Fibroblast of villous mesenchyme (primary cell): ENCODE data around the gene RAB7B. TPM values are rescaled to one million over a fixed set of nuclear protein-coding genes. Genes with fewer than 3 reads are reported as not detected.
A peak's percentile ranks its signal among the peaks of the same experiment; 100 is the strongest.

Experiments used
- DNase-seq: peaks from one replicate; pipeline ENCODE4 v3.0.0-alpha.2; 2010; ENCODE audit warnings: low read depth
- H3K4me3 ChIP-seq: 2 replicates; pipeline ENCODE4 v1.5.1; 2011; ENCODE audit warnings: low read depth, mild to moderate bottlenecking, low read length
- total RNA-seq: library from RNA; depleted of rRNA; stranded (reverse); fragments of >200 nt; gene quantifications from 2 replicates; pipeline ENCODE4 v1.2.3, GENCODE V29; 2012
- TF ChIP-seq, protein P1 (sequence below): IDR thresholded peaks from 2 replicates; pipeline ENCODE4 v1.5.1; 2012; ENCODE audit warnings: low read depth, mild to moderate bottlenecking, low read length; ENCODE audit not compliant: insufficient read depth

RAB7B gene
- total RNA-seq, 1 donor = 5.2 TPM

DNA sequence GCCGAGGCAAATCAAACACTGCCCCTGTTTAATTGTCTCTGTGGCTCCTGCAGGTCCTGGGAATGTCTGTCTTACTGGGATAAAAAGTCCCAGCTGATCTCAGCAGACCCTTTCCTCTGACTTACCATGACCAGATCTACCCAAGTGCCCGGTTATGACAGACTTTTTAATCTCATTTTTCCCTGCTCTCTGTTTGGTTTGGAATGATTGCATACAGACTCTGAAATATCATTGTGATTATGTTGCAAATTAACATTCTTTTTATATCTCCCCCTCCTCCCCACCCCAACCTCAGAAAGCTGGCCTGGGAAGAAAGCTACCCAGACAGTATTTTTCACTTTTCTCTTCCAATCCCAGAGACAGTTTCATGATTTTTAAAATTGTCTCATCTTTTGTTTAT, 16.3 kb downstream of the RAB7B start:
- TF ChIP-seq, protein P1, sequence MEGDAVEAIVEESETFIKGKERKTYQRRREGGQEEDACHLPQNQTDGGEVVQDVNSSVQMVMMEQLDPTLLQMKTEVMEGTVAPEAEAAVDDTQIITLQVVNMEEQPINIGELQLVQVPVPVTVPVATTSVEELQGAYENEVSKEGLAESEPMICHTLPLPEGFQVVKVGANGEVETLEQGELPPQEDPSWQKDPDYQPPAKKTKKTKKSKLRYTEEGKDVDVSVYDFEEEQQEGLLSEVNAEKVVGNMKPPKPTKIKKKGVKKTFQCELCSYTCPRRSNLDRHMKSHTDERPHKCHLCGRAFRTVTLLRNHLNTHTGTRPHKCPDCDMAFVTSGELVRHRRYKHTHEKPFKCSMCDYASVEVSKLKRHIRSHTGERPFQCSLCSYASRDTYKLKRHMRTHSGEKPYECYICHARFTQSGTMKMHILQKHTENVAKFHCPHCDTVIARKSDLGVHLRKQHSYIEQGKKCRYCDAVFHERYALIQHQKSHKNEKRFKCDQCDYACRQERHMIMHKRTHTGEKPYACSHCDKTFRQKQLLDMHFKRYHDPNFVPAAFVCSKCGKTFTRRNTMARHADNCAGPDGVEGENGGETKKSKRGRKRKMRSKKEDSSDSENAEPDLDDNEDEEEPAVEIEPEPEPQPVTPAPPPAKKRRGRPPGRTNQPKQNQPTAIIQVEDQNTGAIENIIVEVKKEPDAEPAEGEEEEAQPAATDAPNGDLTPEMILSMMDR = no peak
- DNase-seq = no peak
- H3K4me3 ChIP-seq = no peak overlapping the region

DNA sequence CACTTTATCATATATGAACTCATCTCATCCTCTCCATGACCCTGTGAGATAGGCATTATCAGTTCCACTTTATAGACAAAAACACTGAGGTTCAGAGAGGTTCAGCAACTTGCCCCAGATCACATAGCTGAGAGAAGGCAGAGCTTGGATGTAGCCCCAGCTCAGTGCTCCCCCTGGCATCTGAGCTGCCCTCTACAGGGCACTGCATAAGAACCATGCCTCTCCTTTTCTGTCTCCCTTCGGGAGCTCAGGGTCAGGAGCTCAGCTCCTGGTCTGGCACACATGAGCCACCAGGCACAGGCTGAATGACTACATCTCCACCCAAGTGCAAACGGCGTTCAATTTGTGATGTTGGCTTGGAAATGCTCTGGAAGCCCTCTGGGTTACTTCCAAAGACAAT, 16.9 kb downstream of the RAB7B start:
- DNase-seq = no peak
- TF ChIP-seq, protein P1 = no peak
- H3K4me3 ChIP-seq = no peak overlapping the region

DNA sequence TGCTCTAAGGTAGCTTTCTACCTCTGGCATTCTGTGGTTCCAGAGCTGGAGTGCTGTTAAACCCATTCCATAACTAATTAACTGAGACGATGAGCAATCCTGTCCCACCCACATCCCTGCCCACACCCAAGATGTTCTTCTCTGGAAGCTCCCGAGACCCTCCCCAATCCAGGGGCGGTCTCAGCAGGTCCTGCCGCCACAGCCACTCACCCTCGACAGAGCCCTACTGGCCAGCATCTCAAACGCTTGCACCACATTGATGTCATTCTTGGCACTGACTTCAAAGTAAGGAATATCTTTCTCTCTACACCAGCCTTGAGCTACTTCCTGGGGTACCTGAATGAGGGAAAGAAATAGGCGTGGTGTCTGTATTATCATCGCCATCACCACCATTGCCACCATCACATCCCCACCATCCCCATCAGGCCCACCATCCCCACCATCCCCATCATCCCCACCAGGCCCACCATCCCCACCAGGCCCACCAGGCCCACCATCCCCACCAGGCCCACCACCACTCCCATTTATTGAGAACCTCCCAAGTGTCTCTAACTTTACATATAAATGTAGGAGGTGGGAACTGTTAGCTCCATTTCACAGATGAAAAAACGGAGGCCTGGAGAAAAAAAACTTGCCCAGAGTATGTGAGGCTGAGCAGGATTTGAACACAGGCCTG, 17.7 kb downstream of the RAB7B start:
- H3K4me3 ChIP-seq = no peak overlapping the region
- no peak for DNase-seq
- TF ChIP-seq, protein P1 = no peak

DNA sequence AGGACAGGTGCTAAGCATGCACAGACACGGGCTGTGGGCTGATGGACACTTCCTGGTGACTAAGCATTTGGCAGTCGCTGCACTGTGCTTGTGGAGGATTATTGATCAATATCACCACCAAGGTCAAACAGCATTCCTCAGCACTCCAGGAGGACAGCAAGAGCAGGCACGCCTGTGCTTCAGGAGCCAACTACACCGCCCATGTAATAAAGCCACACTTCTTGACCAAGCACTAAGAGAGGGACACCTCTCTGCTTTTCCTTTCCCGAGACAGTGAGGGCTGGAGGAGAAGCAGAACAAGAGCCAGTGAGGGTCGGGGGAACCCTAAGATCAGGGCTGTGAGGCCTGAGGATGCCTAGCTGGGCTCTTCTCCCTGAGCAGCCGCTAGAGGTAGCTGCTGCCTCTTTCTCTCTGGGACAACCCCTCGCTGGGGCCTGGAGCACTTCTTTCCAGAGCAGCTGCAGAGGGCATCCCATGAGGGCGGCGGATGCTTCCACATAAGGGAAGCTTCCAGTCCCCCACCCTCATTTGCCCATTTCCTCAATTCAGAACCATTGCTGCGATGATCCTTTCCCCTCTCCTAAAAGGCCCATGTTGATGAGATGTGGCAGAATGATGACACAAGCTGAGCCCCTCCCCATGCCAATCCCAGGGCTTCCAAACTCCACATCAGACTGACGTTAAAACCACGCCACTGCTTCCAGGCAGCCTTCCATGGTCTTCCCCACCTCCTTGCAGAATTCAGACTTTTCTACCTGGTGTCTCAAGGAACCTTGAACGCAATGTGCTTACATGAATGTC, 19.1 kb downstream of the RAB7B start:
- H3K4me3 ChIP-seq = no peak overlapping the region
- TF ChIP-seq, protein P1 = peak; percentile 92
- DNase-seq = peak; percentile 53

DNA sequence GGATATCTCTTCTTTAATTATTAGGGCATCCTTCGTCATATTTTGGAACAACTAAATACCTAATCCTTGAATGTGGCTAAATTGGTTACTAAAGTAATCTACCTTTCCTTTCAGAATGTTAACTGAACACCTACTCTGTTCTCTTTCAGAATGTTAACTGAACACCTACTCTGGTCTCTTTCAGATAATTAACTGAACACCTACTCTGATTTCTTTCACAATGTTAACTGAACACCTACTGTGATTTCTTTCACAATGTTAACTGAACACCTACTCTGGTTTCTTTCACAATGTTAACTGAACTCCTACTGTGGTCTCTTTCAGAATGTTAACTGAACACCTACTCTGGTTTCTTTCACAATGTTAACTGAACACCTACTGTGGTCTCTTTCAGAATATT, 21.9 kb downstream of the RAB7B start:
- H3K4me3 ChIP-seq = no peak overlapping the region
- DNase-seq = no peak
- TF ChIP-seq, protein P1 = no peak

DNA sequence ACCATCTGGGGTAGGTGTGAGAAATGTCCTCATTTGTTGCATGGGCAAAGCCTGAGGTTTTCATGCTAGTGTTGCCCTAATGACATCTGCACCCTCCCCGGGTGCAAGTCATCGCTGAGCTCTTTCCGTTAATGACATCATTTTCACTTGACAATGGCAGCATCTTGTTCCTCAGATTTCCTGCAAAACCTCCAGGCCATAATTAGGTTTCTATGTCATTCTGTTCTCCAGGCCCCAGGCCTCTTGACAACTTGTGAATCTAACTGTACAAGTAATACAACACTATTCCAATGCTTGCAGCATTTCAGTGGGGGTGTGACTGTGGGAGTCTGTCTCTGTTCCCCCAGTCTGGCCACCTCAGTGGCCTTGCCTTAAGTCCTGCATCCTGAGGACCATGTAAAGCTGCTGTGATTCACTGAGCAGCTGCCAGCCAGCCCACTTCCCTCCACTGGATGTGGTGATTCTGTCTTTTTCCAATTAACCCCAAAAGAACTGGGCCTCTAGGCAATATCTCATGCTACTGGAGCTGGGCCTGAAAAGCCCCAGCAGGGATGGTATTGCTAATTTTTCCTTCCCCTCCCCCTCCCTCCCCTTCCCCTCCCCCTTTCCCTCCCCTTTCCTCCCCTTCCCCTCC, 22.8 kb downstream of the RAB7B start:
- no peak overlapping the region for H3K4me3 ChIP-seq
- TF ChIP-seq, protein P1 = no peak
- DNase-seq = no peak
